ENCODE results near the gene STOX2. TPM values are rescaled to one million over a fixed set of nuclear protein-coding genes. Genes with fewer than 3 reads are reported as not detected.

STOX2 gene
- total RNA-seq, 5 donors from 2014 or later (not counting 1 experiment from before 2014, with no cell fraction given): 0.22 to 0.50 TPM; not detected in 3

DNA sequence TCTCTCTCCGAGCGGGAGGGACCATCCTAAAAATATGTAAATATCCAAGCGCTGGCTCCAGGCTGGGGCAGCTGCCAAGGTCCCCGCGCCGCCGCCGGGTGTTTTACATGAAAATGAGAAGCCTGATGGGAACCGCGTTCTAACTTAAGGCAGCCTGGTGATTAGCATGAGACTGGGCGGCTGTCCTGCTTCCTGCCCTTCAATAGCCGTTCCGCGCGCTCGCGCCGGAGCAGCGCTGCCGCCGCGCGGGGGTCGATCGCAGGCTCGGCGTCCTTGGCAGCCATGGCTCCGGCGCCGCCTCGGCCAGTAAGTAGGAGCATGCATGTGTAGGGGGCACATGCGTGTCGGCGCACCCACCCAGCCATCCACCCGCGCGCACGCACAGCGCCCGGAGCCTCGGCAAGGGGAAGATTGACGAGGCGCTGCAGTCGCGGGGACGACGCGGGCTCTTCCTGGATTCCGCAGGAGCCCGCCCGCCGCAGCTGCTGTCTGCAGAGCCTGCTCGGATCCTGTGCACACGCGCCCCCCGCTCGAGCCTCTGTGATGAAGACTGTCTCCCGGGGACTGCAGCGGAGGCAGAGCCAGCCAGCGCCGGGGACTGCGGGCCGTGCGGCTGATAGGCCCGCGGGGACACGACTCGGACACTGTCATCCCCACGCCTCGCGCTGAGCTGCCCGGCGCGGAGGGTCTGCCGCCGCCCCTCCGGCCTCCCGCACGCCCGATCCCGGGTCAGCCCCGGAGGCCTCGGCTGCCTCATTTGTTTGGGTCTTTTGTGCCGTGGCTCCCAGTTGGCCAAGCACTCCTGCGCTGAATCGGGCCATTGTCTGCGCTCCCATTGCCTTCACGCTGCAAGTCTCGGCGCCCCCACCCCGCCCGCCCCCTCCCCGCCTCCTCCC lies 734 bp downstream of the STOX2 start:
- H3K9me3 Mint-ChIP-seq: peaks cover 0 to 4% (median 2%) of the 10 kb centered on the region in 3 donors
- H3K36me3 ChIP-seq (ENCODE audit: control insufficient read depth in 2 of 2, extremely low read depth in 1 of 2, insufficient read depth in 1 of 2, low read length in 1 of 2): no peaks in the 10 kb centered on the region
- no peak overlapping the region for H3K27ac ChIP-seq (ENCODE audit: low read length)
- no peak for DNase-seq
- H3K4me1 ChIP-seq (ENCODE audit: control insufficient read depth in 1 of 2, extremely low read depth in 1 of 2, insufficient read depth in 2 of 2, low read length in 2 of 2): peaks cover 2 to 19% of the 10 kb centered on the region in 2 experiments
- H3K4me3 Mint-ChIP-seq: peak overlapping the region in 1 of 3 donors; percentile 62
- H3K9me3 ChIP-seq: no peaks in the 10 kb centered on the region
- ChIA-PET POLR2A (no interaction called here), CTCF (no interaction called here)
- H3K27me3 Mint-ChIP-seq: peaks cover 51 to 69% of the 10 kb centered on the region in 2 donors
- no peaks in the 10 kb centered on the region for H3K36me3 Mint-ChIP-seq
- peaks cover 17 to 32% of the 10 kb centered on the region in 2 experiments for H3K27me3 ChIP-seq (replicated peaks in 1 of 2; ENCODE audit: control insufficient read depth in 2 of 2, extremely low read depth in 1 of 2, insufficient read depth in 2 of 2, low read length in 1 of 2)
- H3K4me3 ChIP-seq (ENCODE audit: control insufficient read depth in 1 of 2, extremely low read depth in 1 of 2, low read length in 1 of 2): peak overlapping the region in 1 of 2 donors; percentile 79
- WGBS (ENCODE audit: insufficient coverage): 1% methylated on average over 78 of the region's 93 CpGs
- no peak overlapping the region for H3K27ac Mint-ChIP-seq
- ATAC-seq (replicated peaks in 1 of 4): no peak
- peaks cover 6 to 8% (median 7%) of the 10 kb centered on the region in 3 donors for H3K4me1 Mint-ChIP-seq

DNA sequence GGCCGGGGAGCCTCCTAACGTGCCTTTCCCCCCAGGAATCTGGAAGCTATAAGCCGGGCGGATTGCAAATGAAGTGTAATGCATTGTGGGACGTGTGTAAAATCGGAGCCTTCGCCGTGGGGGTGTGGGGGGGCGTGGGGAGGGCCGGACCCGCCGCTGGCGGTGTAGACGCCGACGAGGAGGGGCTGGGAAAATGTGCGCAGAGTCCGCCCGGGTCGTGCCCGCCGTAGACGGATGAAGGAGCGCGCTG lies 1.3 kb downstream of the STOX2 start:
- Histone ChIP-seq H3K27me3 (replicated peaks in 1 of 2; ENCODE audit: control insufficient read depth in 2 of 2, extremely low read depth in 1 of 2, insufficient read depth in 2 of 2, low read length in 1 of 2) (peaks cover 17 to 32% of the 10 kb centered on the region in 2 experiments), H3K36me3 (ENCODE audit: control insufficient read depth in 2 of 2, extremely low read depth in 1 of 2, insufficient read depth in 1 of 2, low read length in 1 of 2) (no peaks in the 10 kb centered on the region), H3K4me1 (ENCODE audit: control insufficient read depth in 1 of 2, extremely low read depth in 1 of 2, insufficient read depth in 2 of 2, low read length in 2 of 2) (peaks cover 2 to 19% of the 10 kb centered on the region in 2 experiments), H3K27ac (ENCODE audit: low read length) (no peak overlapping the region), H3K9me3 (no peaks in the 10 kb centered on the region), H3K4me3 (ENCODE audit: control insufficient read depth in 1 of 2, extremely low read depth in 1 of 2, low read length in 1 of 2) (peak overlapping the region in 1 of 2 donors; percentile 39)
- ATAC-seq (replicated peaks in 1 of 4) (no peak), DNase-seq (no peak)
- H3K36me3 Mint-ChIP-seq: no peaks in the 10 kb centered on the region
- H3K27ac Mint-ChIP-seq: no peak overlapping the region
- H3K27me3 Mint-ChIP-seq: peaks cover 51 to 66% of the 10 kb centered on the region in 2 donors
- ChIA-PET CTCF (no interaction called here), POLR2A (no interaction called here)
- peaks cover 0 to 4% (median 0%) of the 10 kb centered on the region in 3 donors for H3K9me3 Mint-ChIP-seq
- 4% methylated on average over 25 of the region's 25 CpGs for WGBS (ENCODE audit: insufficient coverage)
- peak overlapping the region in 1 of 3 donors; percentile 45 for H3K4me3 Mint-ChIP-seq
- peaks cover 6 to 8% (median 7%) of the 10 kb centered on the region in 3 donors for H3K4me1 Mint-ChIP-seq

DNA sequence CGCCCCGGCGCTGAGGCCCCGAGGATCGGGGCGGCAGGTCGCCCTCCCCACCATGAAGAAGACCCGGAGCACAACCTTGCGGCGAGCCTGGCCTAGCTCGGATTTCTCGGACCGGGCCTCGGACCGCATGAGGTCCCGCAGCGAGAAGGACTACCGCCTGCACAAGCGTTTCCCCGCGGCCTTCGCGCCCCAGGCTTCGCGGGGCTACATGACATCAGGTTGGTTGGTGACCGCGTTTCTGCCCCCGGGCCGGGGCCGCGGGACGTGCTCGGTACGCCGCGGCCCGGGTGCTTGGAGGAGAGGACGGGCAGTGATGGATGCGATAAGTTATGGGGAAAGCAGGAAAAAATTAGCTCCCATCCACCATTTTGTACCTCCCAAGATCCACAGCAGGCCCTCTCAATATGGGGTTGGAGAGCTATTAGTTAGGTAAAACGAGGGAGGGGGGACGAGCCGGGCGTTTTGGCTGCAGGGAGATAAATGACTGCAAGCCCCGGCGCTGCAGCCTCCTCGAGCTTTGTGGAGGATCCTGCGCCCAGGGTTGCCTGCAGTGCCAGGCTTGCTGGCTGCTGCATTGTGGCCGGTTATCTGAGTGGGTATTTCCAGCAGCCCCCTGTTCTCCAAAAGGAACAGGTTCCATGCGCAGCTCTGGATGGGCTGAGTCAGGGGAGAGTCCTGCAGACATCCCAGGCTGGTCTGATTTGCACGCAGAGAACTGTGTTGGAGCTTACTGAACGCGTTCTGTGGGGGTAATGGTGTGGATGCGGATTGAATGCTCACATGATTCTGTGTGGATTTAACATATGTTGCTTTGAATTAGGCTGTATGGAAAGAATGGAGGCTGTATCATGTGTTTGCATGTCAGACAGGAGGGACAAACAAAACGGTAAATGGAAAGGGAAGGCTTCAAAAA lies 1.9 kb downstream of the STOX2 start:
- no peaks in the 10 kb centered on the region for H3K36me3 ChIP-seq (ENCODE audit: control insufficient read depth in 2 of 2, extremely low read depth in 1 of 2, insufficient read depth in 1 of 2, low read length in 1 of 2)
- CTCF ChIA-PET: interaction anchor here in 1 of 2 donors (0.6 to 0.7 kb wide), 2 partner anchors 10 to 1860 kb away, joined by 4 to 8 read pairs; no protein-coding TSS in a partner anchor
- peaks cover 2 to 19% of the 10 kb centered on the region in 2 experiments for H3K4me1 ChIP-seq (ENCODE audit: control insufficient read depth in 1 of 2, extremely low read depth in 1 of 2, insufficient read depth in 2 of 2, low read length in 2 of 2)
- H3K27ac Mint-ChIP-seq: no peak overlapping the region
- H3K4me1 Mint-ChIP-seq: peaks cover 6 to 8% (median 7%) of the 10 kb centered on the region in 3 donors
- ATAC-seq (replicated peaks in 1 of 4) (no peak), DNase-seq (no peak)
- H3K9me3 Mint-ChIP-seq: peaks cover 0 to 4% (median 0%) of the 10 kb centered on the region in 3 donors
- POLR2A ChIA-PET: no interaction called here
- peak overlapping the region in 1 of 3 donors; percentile 45 for H3K4me3 Mint-ChIP-seq
- peaks cover 17 to 32% of the 10 kb centered on the region in 2 experiments for H3K27me3 ChIP-seq (replicated peaks in 1 of 2; ENCODE audit: control insufficient read depth in 2 of 2, extremely low read depth in 1 of 2, insufficient read depth in 2 of 2, low read length in 1 of 2)
- H3K4me3 ChIP-seq (ENCODE audit: control insufficient read depth in 1 of 2, extremely low read depth in 1 of 2, low read length in 1 of 2): peak overlapping the region in 1 of 2 donors; percentile 39
- H3K9me3 ChIP-seq: no peaks in the 10 kb centered on the region
- 6% methylated on average over 35 of the region's 54 CpGs for WGBS (ENCODE audit: insufficient coverage)
- peaks cover 46 to 64% of the 10 kb centered on the region in 2 donors for H3K27me3 Mint-ChIP-seq
- H3K27ac ChIP-seq (ENCODE audit: low read length): no peak overlapping the region
- no peaks in the 10 kb centered on the region for H3K36me3 Mint-ChIP-seq

DNA sequence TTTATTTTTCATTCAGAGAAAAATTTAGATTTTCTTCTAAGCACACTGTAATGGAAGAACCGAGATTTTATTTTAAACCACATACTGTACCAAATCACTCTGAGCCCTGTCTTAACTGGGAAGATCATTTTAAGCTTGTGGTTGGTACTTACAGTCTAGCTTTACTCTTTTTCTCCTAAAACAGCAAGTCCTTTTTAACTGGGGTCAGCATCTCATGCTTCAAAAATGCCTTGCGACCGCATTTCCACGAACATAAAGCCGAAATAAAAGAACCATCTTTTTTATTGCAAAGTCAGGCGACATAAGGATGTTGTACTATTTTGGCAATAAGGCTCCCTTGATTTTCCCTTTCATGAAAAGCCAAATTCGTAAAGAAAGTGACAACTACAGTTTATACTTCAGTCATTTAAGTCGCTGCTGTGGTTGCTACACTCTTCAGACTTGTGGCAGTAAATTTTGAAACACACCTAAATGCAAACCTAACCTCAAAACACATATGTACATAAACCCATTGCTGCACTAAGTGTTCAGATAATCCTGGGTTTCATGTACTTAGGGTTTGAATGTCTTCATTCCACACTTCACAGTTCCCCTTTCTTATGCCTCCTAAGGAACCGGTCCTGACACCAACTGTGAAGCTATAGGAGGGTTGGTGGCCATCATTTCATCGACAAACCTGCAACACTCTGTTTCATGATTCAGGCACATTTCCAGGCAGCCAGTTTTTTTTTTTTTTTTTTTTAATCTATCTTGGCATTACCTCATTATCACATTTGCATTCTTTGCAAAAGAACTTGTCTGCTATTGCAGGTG lies 3.0 kb downstream of the STOX2 start:
- Mint-ChIP-seq H3K4me3 (peak overlapping the region in 1 of 3 donors; percentile 45), H3K27me3 (peaks cover 38 to 59% of the 10 kb centered on the region in 2 donors), H3K36me3 (no peaks in the 10 kb centered on the region), H3K27ac (no peak overlapping the region), H3K9me3 (peaks cover 0 to 4% (median 0%) of the 10 kb centered on the region in 3 donors), H3K4me1 (peaks cover 6 to 8% (median 7%) of the 10 kb centered on the region in 3 donors)
- WGBS (ENCODE audit: insufficient coverage): 69% methylated on average over 4 of the region's 10 CpGs
- H3K27me3 ChIP-seq (replicated peaks in 1 of 2; ENCODE audit: control insufficient read depth in 2 of 2, extremely low read depth in 1 of 2, insufficient read depth in 2 of 2, low read length in 1 of 2): peaks cover 17 to 31% of the 10 kb centered on the region in 2 experiments
- H3K36me3 ChIP-seq (ENCODE audit: control insufficient read depth in 2 of 2, extremely low read depth in 1 of 2, insufficient read depth in 1 of 2, low read length in 1 of 2): no peaks in the 10 kb centered on the region
- POLR2A ChIA-PET: no interaction called here
- H3K9me3 ChIP-seq: no peaks in the 10 kb centered on the region
- H3K27ac ChIP-seq (ENCODE audit: low read length): no peak overlapping the region
- H3K4me1 ChIP-seq (ENCODE audit: control insufficient read depth in 1 of 2, extremely low read depth in 1 of 2, insufficient read depth in 2 of 2, low read length in 2 of 2): peaks cover 2 to 19% of the 10 kb centered on the region in 2 experiments
- ATAC-seq (replicated peaks in 1 of 4): no peak
- no peak for DNase-seq
- no peak overlapping the region for H3K4me3 ChIP-seq (ENCODE audit: control insufficient read depth in 1 of 2, extremely low read depth in 1 of 2, low read length in 1 of 2)
- CTCF ChIA-PET: no interaction called here

DNA sequence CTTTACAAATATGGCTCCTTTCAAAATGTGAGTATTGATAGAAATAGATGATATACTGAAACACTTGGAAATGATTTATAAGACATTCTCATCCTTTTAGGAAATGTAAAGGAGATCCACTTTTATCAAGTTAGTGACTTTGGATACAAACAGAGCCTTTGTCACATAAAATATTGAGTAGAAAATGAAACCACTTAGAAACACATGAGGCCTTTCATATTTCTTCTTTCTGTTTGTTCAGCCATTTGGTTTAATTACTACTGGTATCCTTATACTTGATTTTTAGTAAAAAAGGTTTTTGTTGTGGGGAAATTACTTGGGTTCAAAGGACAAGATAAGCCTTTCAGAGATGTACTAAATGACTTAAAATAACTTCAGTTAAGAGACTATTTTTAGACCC lies 4.1 kb downstream of the STOX2 start:
- H3K27me3 ChIP-seq (replicated peaks in 1 of 2; ENCODE audit: control insufficient read depth in 2 of 2, extremely low read depth in 1 of 2, insufficient read depth in 2 of 2, low read length in 1 of 2): peaks cover 17 to 26% of the 10 kb centered on the region in 2 experiments
- Mint-ChIP-seq H3K4me1 (peaks cover 6 to 8% (median 7%) of the 10 kb centered on the region in 3 donors), H3K4me3 (no peak overlapping the region), H3K27me3 (peaks cover 33 to 51% of the 10 kb centered on the region in 2 donors), H3K27ac (no peak overlapping the region), H3K9me3 (peaks cover 0 to 4% (median 0%) of the 10 kb centered on the region in 3 donors), H3K36me3 (no peaks in the 10 kb centered on the region)
- H3K9me3 ChIP-seq: no peaks in the 10 kb centered on the region
- H3K4me1 ChIP-seq (ENCODE audit: control insufficient read depth in 1 of 2, extremely low read depth in 1 of 2, insufficient read depth in 2 of 2, low read length in 2 of 2): peaks cover 2 to 19% of the 10 kb centered on the region in 2 experiments
- ATAC-seq (replicated peaks in 1 of 4) (no peak), DNase-seq (no peak)
- no peak overlapping the region for H3K4me3 ChIP-seq (ENCODE audit: control insufficient read depth in 1 of 2, extremely low read depth in 1 of 2, low read length in 1 of 2)
- no peak overlapping the region for H3K27ac ChIP-seq (ENCODE audit: low read length)
- H3K36me3 ChIP-seq (ENCODE audit: control insufficient read depth in 2 of 2, extremely low read depth in 1 of 2, insufficient read depth in 1 of 2, low read length in 1 of 2): no peaks in the 10 kb centered on the region
- POLR2A ChIA-PET: no interaction called here
- CTCF ChIA-PET: no interaction called here

Measured in T-cell (primary cell).